Embryonic facial prominence (tissue), 1 donor: ENCODE results near the gene MKS1.

Experiments
- DNase-seq: peaks from one replicate; pipeline ENCODE4 v3.0.0-alpha.2; 2016; ENCODE audit errors: extremely low spot score

MKS1 gene

DNA sequence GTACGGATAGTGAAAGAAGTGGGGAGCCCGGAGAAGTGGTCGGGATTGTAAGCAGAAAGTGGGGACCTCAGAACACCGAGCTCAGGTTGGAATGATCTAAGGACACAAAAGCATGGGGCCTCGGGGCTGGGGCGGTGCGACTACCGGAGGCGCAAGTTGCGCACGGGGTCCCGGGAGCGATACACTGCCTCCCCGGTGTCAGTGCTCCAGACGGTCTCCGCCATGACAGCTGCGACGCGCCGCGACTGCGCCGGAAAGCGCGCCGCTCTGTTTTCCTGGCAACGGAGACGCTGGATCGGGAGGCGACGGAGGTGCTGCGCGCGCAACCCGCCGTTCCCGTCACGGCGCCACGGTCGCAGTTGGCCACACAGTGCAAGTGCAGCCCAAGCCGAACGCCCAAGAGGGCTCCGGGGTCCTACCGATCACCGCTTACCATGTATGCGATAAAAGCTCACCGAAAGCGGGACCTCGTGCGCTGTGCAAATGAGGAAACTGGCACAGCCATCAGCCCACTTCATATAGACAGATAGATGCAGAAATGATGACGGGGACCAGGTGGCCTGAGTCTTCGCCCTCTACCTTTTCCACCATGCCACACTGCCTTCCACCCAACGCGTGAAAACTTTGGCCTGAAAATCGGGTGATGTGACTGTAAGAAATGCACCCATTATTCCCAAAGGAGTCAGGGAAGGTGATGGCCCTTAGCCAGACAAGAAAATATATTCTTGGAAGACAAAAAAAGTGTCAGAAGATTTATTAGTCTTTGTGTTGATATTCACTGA, at the start of gene MKS1:
TSS of gene MKS1 (minus strand) at position 249 of the 782 bp plus-strand sequence. CDS start at position 224, 25 bp downstream.
- DNase-seq, result peak; percentile 85

DNA sequence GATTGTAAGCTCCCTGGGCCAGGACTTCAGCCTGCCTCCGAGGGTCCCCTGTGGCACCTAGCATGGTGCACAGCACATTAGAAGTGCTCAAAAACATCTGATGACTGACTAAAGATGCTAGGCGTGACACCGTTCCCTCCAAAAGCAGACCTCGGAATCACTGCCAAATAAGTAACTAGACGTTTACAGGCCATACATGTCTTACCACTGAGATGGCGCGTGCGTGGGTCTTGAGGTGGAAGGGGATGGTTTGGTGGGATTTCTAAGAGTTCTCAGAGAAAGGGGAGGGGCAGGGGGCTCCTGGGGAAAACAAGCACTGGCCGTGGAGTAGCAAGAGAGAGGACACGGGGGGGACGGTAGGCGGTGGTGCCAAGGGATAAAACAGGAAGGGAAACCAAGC, 49.3 kb upstream of the MKS1 start:
- no peak for DNase-seq

DNA sequence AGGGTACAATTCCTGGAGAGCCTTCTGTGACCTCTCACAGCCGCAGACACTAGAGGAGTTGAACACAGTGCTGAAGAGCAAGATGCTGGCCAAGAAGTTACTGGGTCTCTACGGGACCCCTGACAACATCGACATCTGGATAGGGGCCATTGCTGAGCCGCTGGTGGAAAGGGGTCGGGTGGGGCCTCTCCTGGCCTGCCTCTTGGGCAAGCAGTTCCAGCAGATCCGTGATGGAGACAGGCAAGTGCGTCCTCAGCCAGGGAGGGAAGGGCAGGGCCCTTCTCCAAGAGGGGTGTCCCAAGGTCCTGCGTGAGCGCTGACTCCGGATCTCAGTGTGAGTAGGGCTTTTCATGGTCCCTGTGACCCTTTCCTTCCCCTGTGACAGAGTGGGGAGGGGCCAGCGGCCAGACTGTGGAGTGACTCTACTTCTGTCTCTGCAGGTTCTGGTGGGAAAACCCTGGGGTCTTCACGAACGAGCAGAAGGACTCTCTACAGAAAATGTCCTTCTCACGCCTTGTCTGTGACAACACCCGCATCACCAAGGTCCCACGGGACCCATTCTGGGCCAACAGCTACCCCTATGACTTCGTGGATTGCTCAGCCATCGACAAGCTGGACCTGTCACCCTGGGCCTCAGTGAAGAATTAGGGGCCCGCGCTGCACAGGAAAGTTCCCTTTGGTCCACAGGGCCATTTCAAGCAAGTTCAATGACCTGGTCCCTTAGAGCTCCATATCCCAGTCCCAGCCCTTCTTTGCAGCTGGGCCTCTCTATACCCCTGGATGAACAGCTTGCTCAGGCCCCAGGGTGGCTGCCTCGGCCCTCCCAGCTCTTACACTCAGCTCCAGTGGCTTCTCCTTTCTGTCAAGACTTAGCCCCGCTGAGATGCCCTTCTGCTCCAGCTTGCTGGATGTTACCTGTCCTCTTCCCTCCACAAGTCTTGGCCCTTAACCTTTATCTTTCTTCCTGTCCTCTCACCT, 48.6 kb upstream of the MKS1 start:
- no peak for DNase-seq

DNA sequence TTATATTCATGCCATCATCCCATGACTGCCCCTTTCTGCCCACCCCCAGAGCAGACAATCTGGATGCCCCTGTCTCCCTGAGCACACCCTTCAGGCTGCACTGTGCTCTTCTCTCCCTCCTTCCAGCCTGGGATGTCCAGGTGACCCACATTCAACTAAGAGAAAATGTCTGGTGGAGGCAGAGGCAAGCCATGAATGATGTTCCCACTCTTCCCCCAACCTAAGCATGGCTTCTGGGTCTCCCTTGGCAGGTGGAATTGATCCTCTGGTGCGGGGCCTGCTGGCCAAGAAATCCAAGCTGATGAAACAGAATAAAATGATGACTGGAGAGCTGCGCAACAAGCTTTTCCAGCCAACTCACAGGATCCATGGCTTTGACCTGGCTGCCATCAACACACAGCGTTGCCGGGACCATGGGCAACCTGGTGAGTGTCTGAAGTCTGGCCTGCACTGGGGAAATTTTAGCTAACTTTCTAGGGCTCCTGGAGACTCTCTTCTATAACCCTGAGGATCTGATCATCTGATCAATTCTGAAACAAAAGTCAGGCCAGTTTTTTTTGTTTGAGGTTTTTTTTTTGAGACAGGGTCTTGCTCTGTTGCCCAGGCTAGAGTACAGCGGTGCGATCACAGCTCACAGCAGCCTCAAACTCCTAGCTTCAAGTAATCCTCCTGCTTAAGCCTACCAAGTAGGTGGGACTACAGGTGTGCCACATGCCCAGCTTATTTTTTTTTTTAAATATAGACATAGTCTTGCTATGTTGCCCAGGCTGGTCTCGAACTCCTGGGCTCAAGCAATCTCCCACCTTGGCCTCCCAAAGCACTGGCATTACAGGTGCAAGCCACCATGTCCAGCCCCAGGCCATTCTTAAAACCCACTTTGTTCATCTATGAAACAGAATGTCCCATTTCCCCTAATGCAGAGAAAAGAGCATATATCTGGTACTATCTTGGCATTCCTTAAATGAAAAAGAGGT, 47.1 kb upstream of the MKS1 start:
- DNase-seq, result no peak

DNA sequence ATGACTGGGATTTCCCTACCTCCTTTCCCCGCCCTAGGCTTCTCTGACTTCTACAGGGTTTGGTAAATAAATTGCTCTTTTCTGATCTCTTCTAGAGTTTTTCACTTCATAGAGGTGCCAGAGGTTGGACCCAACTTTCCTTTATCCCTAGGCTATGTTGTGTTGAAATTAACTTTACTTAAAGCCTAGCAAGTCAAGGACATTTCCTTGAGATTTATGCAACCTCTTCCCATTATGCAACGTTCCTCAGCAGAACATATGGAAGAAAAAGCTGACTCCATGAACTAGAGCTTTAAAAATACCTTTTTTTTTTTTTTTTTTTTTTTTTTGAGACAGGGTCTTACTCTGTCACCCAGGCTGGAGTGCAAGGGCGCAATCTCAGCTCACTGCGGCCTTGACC, 46.2 kb upstream of the MKS1 start:
- no peak for DNase-seq

DNA sequence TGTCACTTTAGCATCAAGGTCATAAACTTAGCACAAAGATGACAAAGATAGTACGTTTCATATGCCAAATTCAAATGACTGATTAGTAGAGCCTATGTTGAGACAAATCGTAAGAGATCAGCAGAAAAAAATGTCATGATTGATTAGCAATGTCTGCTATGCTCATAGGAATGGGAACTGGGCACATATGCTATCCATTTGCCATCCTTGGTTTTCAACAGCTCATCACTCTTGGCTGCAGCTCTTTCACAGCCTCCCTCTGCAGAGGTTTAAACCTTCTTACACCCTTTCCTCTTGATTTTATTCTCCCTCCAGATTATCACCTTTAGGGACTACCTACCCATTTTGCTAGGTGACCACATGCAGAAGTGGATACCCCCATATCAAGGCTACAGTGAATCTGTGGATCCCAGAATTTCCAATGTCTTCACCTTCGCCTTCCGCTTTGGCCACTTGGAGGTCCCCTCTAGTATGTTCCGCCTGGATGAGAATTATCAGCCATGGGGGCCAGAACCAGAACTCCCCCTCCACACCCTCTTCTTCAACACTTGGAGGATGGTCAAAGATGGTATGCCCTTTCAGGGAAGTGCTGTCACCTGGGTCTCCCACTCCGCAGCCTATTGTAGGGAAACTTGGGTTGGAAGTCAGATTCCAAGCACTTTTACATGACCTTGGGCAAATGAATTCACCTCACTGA, 45.5 kb upstream of the MKS1 start:
- no peak for DNase-seq

DNA sequence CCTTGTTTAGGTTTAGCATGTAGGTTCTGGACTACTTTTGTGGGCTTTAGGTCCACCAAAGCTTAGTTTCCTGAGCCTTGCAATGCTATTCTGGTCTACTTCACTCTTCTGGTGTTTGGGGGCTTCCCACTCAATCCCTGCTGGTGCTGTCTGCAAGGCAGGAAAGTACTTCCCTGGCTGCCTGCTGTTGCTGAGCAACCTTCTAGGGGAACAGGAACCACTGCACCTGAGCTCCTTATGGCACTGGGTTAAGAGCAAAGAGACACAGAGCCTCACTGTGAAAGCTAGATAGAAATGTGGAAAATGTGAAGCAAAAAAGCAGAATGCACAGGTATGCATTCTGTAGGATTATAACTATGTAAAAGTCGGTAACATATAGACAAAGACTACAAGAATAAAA, 44.7 kb upstream of the MKS1 start:
- no peak for DNase-seq

DNA sequence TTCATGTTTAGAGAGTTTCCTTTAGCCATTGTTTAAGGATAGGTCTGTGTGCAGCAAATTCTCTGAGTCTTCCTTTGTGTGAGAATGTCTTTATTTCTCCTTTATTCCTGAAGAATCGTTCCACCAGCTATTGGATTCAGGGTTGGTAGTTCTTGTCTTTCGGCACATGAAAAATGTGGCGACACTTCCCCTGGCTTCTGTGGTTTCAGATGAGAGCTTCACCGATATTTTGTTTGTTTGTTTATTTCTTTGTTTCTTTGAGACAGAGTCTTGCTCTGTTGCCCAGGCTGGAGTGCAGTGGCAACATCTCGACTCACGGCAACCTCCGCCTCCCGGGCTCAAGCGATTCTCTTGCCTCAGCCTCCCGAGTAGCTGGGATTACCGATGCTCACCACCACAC, 43.1 kb upstream of the MKS1 start:
- no peak for DNase-seq

DNA sequence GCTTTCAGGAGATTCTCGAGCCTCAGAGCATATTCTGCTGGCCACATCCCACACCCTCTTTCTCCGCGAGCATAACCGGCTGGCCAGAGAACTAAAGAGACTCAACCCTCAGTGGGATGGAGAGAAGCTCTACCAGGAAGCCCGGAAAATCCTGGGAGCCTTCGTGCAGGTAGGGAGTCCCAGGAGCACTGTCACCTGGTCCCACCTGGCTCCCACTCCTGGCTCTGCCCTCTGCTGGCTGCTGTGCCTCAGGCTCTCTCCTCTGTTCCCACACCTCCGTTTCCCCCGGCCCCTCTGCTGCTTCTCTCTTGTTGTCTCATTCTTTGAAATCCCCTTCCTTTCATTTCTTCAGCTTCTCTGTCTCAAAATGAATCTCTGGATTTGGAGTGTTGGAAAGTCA, 35.7 kb upstream of the MKS1 start:
- no peak for DNase-seq

DNA sequence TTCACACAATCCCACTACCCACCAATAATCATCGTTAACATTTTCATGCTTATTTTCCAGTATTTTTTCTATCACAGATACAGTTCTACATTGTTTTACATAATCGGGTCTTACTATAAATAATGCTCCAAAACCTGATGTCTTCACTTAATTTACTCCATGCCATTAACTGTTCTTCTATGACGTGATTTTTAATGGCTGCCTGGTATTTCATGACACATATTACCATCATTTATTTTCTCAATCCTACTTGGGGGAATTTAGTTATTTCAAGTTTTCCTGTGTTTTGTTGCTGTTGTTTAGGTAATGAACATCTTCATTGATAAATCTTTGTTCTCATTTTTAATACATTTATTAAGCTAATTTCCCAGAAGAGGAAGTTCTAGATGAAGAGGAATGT, 34.0 kb upstream of the MKS1 start:
- DNase-seq, result no peak

DNA sequence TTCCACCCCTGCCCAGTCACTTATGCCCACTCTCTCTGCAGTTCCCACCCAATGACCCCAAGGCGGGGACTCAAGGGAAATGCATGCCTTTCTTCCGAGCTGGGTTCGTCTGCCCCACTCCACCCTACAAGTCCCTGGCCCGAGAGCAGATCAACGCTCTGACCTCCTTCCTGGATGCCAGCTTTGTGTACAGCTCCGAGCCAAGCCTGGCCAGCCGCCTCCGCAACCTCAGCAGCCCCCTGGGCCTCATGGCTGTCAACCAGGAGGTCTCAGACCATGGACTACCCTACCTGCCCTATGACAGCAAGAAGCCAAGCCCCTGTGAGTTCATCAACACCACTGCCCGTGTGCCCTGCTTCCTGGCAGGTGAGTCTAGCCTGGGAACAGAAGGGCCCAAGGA, 33.1 kb upstream of the MKS1 start:
- no peak for DNase-seq

DNA sequence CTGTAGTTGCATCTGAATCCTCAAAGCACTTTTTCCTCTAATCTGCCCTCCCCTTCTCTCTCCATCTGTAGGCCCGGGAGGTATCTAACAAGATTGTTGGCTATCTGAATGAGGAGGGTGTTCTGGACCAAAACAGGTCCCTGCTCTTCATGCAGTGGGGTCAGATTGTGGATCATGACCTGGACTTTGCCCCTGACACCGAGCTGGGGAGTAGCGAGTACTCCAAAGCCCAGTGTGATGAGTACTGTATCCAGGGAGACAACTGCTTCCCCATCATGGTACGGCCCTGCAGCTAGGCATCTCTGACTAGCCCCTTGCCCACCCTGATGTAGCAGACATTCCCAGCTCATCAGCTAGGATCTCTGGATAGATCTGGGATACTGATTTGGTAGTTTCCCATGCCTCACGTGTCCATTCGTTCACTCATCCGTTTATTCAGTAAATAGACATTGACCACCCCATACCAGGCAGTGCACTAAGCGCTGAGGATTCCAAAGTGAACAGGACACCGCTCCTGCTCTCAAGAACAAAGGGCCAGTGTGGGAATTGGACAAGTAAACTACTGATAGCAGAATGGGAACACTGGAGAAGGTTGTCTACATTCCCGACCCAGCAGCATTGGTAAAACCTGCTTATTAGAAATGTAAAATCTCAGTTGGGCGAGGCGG, 31.4 kb upstream of the MKS1 start:
- no peak for DNase-seq

DNA sequence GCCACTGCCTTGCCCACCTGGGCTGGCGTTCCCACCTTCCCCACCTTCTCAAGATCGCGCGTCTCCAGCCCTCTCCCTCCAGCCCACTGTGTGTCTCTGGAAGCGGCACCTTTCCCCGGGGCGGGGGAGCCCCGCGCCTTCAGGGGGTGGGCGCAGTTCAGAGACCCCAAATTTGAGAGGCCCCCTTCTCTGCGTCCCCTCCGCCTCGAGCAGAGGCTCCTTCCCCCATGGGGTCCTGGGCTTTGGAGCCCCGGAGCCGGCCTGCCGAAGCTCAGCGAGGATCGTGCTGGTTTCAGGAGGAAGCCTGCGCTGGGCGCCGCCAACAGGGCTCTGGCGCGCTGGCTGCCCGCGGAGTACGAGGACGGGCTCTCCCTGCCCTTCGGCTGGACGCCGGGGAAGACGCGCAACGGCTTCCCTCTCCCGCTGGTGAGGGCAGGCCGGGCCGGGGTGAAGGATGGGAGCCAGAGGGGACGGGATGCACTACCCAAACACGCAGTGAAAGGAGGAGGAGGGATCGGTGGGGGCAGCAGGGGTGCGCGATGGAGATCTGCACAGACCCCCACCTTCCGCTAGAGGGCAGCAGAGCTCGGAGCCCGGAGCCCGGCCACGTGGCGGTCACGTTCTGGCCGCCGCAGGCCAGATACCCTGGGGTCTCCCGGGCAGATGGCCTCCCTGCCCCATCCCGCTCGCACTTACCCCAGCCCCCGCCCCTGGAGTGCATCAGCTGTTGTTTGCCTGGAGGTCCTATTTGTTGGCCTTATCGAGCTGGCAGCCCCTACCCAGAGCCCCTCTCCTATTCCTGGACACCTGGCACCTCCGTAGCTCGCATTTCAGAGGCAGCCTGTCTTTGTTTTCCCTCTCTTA, 30.4 kb upstream of the MKS1 start:
- DNase-seq, result peak; percentile 31

DNA sequence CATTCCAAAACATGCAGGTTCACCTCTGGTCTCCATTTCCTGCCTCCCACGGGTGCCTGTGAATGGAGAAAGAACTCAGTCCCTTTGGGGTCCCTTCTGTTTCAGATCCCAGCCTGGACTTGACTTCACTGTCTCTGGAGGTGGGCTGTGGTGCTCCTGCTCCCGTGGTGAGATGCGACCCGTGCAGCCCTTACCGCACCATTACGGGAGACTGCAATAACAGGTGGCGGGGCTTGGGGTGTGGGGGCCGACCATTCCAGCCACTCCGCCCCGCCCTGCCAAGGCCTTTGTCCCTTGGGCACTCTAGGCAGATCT, 29.9 kb upstream of the MKS1 start:
- no peak for DNase-seq

DNA sequence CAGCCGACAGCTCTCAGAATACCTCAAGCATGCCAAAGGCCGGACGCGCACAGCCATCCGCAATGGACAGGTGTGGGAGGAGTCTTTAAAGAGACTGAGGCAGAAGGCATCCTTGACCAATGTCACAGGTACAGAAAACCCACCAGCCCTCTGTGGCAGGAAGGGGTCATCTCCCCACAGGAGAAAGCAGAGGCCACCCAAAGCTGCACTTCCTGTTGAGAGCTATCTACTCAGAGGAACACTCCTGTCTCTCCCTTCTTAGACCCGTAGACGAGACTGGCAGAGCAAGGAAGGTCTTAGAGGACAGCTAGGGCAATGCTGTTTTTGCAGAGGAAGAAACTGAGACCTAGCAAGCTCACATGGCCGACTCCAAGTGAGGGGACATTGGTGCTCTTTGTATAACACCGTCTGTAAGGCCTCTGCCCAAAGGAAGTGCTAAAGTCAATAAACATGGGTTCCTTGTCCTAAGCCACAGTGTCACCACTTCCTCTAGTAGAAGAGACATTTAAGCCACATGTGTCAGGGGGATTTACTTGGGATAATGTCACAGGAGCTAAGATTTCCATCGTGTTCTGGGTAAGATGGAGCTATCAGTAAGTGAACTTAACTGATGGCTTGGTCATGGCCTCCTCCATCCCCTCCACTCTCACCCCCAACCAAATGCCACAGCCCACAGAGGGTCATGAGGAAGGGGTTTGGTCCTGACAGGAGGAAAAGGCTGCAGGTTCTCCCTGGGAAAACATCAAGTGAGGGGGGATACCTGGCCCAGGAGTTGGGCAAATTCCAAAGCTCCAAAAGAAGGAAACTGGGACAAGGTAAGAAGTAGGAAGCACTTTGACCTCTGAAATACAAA, 28.7 kb upstream of the MKS1 start:
- no peak for DNase-seq

DNA sequence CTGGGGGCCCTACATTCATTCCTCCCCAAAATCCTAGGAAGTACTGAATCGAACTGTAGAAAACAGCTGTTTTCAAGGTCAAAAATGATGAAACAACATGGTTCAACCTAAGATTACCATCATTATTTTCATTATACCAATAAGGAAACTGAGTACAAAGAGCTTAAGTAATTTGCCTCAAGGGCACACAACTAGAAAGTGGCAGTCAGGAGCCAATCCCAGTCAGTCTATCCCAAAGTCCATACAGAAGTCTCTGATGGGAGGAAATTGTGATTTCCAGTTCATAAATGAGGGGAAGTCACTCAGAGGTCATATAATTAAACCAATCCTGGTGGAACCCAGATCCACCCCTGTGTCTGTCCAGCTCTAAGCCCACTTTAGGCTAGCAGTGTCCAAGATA, 27.7 kb upstream of the MKS1 start:
- DNase-seq, result no peak

DNA sequence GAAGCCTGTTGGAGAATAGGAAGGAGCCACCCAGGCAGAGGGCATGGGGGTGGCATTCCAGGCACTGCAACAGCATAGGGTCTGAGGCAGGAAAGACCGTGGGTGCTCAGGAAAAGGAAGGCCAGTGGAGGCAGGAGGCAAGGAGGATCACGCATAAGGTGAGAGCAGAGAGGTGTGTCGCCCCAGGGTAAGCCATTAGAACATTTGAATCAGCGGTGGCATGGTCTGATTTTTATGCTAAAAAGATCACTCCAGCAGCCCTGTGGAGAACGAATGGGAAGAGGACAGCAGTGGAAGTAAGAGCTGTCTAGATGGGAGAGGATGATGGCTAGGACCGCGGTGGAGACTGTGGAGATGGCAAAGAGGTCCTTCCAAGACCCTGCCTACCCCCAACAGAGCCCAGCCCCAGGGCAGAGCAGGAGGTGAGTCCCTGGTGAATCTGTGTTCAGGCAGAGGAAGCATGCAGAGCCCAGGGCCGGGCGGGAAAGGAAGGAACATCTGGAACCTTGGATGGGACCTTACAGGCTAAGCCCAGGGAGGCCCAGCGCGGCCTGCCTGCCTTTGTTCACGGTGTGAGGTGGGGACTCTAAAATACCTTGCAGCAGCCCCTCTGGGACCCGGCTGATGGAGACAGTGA, 27.2 kb upstream of the MKS1 start:
- no peak for DNase-seq

DNA sequence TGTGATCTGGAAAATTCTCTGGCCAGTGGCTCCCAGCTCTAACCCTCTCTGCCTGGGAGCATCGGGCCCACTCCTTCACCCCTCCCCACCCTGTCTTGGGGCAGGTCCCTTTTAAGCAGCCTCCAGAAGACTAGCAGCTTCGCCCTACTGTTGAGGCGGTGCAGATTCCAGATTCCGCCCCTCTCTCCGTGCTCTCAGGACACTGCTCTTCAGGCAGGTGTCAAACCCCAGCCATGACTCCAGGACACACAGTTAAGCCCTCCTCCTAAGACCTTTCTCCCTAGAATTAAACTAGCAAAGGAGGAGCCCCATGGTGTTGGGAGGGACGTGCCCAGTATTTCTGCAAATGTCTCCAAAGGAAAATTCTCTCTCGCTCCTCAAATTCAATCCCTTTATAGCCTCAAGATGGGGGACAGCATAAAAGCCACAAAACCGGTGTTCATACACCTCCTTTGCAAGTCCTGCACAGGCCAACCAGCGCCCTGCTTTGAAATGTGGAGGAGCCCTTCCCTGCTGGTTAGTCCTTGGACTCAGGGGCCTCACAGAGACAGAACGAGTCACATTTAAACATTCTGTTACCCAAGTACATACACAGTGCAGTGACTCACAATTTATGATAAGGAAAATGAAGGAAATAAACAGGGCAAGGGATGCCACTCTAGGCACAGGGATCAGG, 26.5 kb upstream of the MKS1 start:
- DNase-seq, result no peak
